Neuron (in vitro differentiated cells): ENCODE data around the gene SEC23A.
"Not testable (repeated sequence)": the region's sequence is repeated elsewhere in the genome, so short reads cannot be mapped to it uniquely, and the experiment has no call there.

Experiments
- H2AFZ ChIP-seq: one replicate; pipeline ENCODE4 v1.6.1; 2013; ENCODE audit warnings: low read depth, mild to moderate bottlenecking, inconsistent platforms, low read length, moderate library complexity
- H3K27me3 ChIP-seq: one replicate; pipeline ENCODE4 v1.6.1; 2013; ENCODE audit warnings: low read length; ENCODE audit not compliant: insufficient read depth
- H3K36me3 ChIP-seq: one replicate; pipeline ENCODE4 v1.6.1; 2013; ENCODE audit warnings: low read length; ENCODE audit not compliant: insufficient read depth
- H3K4me1 ChIP-seq: one replicate; pipeline ENCODE4 v1.6.1; 2013; ENCODE audit warnings: low read length; ENCODE audit not compliant: insufficient read depth
- H3K4me3 ChIP-seq: 2 replicates; pipeline ENCODE4 v1.5.1; 2013; ENCODE audit warnings: mild to moderate bottlenecking, low read length, moderate library complexity
- H3K9me3 ChIP-seq: one replicate; pipeline ENCODE4 v1.6.1; 2013; ENCODE audit warnings: low read length

The SEC23A gene

GRCh38 chr14:39102969-39103957 lies at the start of gene SEC23A:
Gene SEC23A (minus strand): TSS chr14:39103235. CDS start chr14:39096118, 7,117 bp downstream.
- peaks cover 5% of the 10 kb centered on the region for H3K36me3 ChIP-seq
- peak within 1 kb of the TSS; percentile 92 for H2AFZ ChIP-seq
- no peaks in the 10 kb centered on the region for H3K9me3 ChIP-seq
- H3K27me3 ChIP-seq = no peaks in the 10 kb centered on the region
- peak within 1 kb of the TSS; percentile 96 for H3K4me3 ChIP-seq
- H3K4me1 ChIP-seq = peaks cover 8% of the 10 kb centered on the region

GRCh38 chr14:39145266-39145966 lies 42.4 kb upstream of the SEC23A start:
- H3K4me3 ChIP-seq = no peak overlapping the region
- no peaks in the 10 kb centered on the region for H3K27me3 ChIP-seq
- no peaks in the 10 kb centered on the region for H3K4me1 ChIP-seq
- H3K36me3 ChIP-seq = peaks cover 32% of the 10 kb centered on the region
- H3K9me3 ChIP-seq = peaks cover 5% of the 10 kb centered on the region
- no peak overlapping the region for H2AFZ ChIP-seq

- H2AFZ ChIP-seq, H3K27me3 ChIP-seq, H3K9me3 ChIP-seq, H3K4me3 ChIP-seq, H3K4me1 ChIP-seq: not testable (repeated sequence)
- H3K36me3 ChIP-seq = peaks cover 27% of the 10 kb centered on the region
Measured at GRCh38 chr14:39143226-39143625, 40.2 kb upstream of the SEC23A start.

- not testable (repeated sequence) for H3K27me3 ChIP-seq, H3K4me1 ChIP-seq, H2AFZ ChIP-seq, H3K4me3 ChIP-seq, H3K9me3 ChIP-seq
- H3K36me3 ChIP-seq = peaks cover 26% of the 10 kb centered on the region
Measured at GRCh38 chr14:39141623-39142022, 38.6 kb upstream of the SEC23A start.

GRCh38 chr14:39140170-39140569 lies 37.1 kb upstream of the SEC23A start:
- H3K4me3 ChIP-seq = no peak overlapping the region
- H3K4me1 ChIP-seq = no peaks in the 10 kb centered on the region
- peaks cover 5% of the 10 kb centered on the region for H3K9me3 ChIP-seq
- peaks cover 37% of the 10 kb centered on the region for H3K36me3 ChIP-seq
- H2AFZ ChIP-seq = no peak overlapping the region
- H3K27me3 ChIP-seq = no peaks in the 10 kb centered on the region

GRCh38 chr14:39138440-39138839 lies 35.4 kb upstream of the SEC23A start:
- no peaks in the 10 kb centered on the region for H3K4me1 ChIP-seq
- peaks cover 50% of the 10 kb centered on the region for H3K36me3 ChIP-seq
- peaks cover 5% of the 10 kb centered on the region for H3K9me3 ChIP-seq
- H3K27me3 ChIP-seq = no peaks in the 10 kb centered on the region
- no peak overlapping the region for H2AFZ ChIP-seq
- no peak overlapping the region for H3K4me3 ChIP-seq

GRCh38 chr14:39137835-39138234 lies 34.8 kb upstream of the SEC23A start:
- H3K9me3 ChIP-seq, H3K4me1 ChIP-seq, H2AFZ ChIP-seq, H3K27me3 ChIP-seq, H3K4me3 ChIP-seq: not testable (repeated sequence)
- H3K36me3 ChIP-seq = peaks cover 50% of the 10 kb centered on the region

- no peaks in the 10 kb centered on the region for H3K27me3 ChIP-seq
- no peak overlapping the region for H2AFZ ChIP-seq
- H3K4me1 ChIP-seq = no peaks in the 10 kb centered on the region
- H3K36me3 ChIP-seq = peaks cover 51% of the 10 kb centered on the region
- H3K9me3 ChIP-seq = no peaks in the 10 kb centered on the region
- H3K4me3 ChIP-seq = no peak overlapping the region
Measured at GRCh38 chr14:39122330-39123138, 19.5 kb upstream of the SEC23A start.

- Histone ChIP-seq H3K27me3 (no peaks in the 10 kb centered on the region), H2AFZ (peak within 1 kb of the TSS; percentile 99), H3K36me3 (peaks cover 17% of the 10 kb centered on the region), H3K4me1 (peaks cover 10% of the 10 kb centered on the region), H3K9me3 (no peaks in the 10 kb centered on the region), H3K4me3 (peak within 1 kb of the TSS; percentile 76)
Measured at GRCh38 chr14:39114073-39114838, 11.2 kb upstream of the SEC23A start, which contains the start of gene GEMIN2. Gene GEMIN2 (plus strand): TSS chr14:39114323. CDS start chr14:39114339, 16 bp downstream.

GRCh38 chr14:39113685-39114072 lies 10.6 kb upstream of the SEC23A start:
- Histone ChIP-seq H3K4me3 (peak overlapping the region; percentile 76), H3K27me3 (no peaks in the 10 kb centered on the region), H2AFZ (peak overlapping the region; percentile 99), H3K9me3 (no peaks in the 10 kb centered on the region), H3K36me3 (peaks cover 12% of the 10 kb centered on the region), H3K4me1 (peaks cover 10% of the 10 kb centered on the region)

- H3K4me1 ChIP-seq = peaks cover 9% of the 10 kb centered on the region
- no peaks in the 10 kb centered on the region for H3K36me3 ChIP-seq
- no peak overlapping the region for H2AFZ ChIP-seq
- no peak overlapping the region for H3K4me3 ChIP-seq
- no peaks in the 10 kb centered on the region for H3K27me3 ChIP-seq
- no peaks in the 10 kb centered on the region for H3K9me3 ChIP-seq
Measured at GRCh38 chr14:39109893-39110715, 7.1 kb upstream of the SEC23A start.
